ENCODE measurements around the gene GREB1.

- TF ChIP-seq CTCF (IDR thresholded peaks at IDR 0.05) (no peak), EZH2 (IDR thresholded peaks at IDR 0.05) (no peak)
These were observed 6.5 kb downstream of the GREB1 start for GRCh38 chr2:11540148-11540995.
